H9 (cell line): Measurements from ENCODE around the gene INSM2. TPM values are rescaled to one million over a fixed set of nuclear protein-coding genes. Genes with fewer than 3 reads are reported as not detected.

Source experiments
- DNase-seq: peaks from one replicate; pipeline ENCODE4 v3.0.0-alpha.2; 2017
- H2AFZ ChIP-seq: one replicate; pipeline ENCODE4 v1.6.1; 2013; ENCODE audit warnings: mild to moderate bottlenecking, low read length, control low read depth, moderate library complexity
- H2AK5ac ChIP-seq: 2 replicates; pipeline ENCODE4 v1.6.1; 2013; ENCODE audit warnings: low read length, control low read depth, mixed read lengths; ENCODE audit not compliant: insufficient read length
- H2BK120ac ChIP-seq: one replicate; pipeline ENCODE4 v1.6.1; 2013; ENCODE audit warnings: low read depth, mild to moderate bottlenecking, low read length, control low read depth, inconsistent platforms; ENCODE audit not compliant: poor library complexity, severe bottlenecking
- H2BK12ac ChIP-seq: 2 replicates; pipeline ENCODE4 v1.6.1; 2013; ENCODE audit warnings: low read length, control low read depth, mixed read lengths, low read depth; ENCODE audit not compliant: insufficient read length
- H2BK15ac ChIP-seq: 2 replicates; pipeline ENCODE4 v1.6.1; 2013; ENCODE audit warnings: low read depth, low read length, control low read depth
- H2BK20ac ChIP-seq: one replicate; pipeline ENCODE4 v1.6.1; 2013; ENCODE audit warnings: low read depth, mild to moderate bottlenecking, low read length, control low read depth, inconsistent platforms; ENCODE audit not compliant: poor library complexity, severe bottlenecking
- H2BK5ac ChIP-seq: 2 replicates; pipeline ENCODE4 v1.6.1; 2013; ENCODE audit warnings: low read length, control low read depth, mixed read lengths; ENCODE audit not compliant: insufficient read length
- H3K14ac ChIP-seq: 2 replicates; pipeline ENCODE4 v1.6.1; 2013; ENCODE audit warnings: low read length, control low read depth; ENCODE audit not compliant: insufficient read depth
- H3K18ac ChIP-seq: 2 replicates; pipeline ENCODE4 v1.6.1; 2013; ENCODE audit warnings: low read depth, mild to moderate bottlenecking, mixed read lengths, low read length, control low read depth; ENCODE audit not compliant: insufficient read length
- H3K23ac ChIP-seq: 2 replicates; pipeline ENCODE4 v1.6.1; 2013; ENCODE audit warnings: low read length, control low read depth, mixed read lengths, low read depth; ENCODE audit not compliant: insufficient read length
- H3K23me2 ChIP-seq: 2 replicates; pipeline ENCODE4 v1.6.1; 2013; ENCODE audit warnings: low read depth, mild to moderate bottlenecking, mixed read lengths, low read length, control low read depth; ENCODE audit not compliant: insufficient read length, poor library complexity, severe bottlenecking
- H3K27ac ChIP-seq: 2 replicates; pipeline ENCODE4 v1.5.1; 2013; ENCODE audit warnings: low read length, control low read depth, mixed read lengths, low read depth; ENCODE audit not compliant: insufficient read length
- H3K27me3 ChIP-seq: 2 replicates; pipeline ENCODE4 v1.6.1; 2013; ENCODE audit warnings: low read length, control low read depth, inconsistent platforms; ENCODE audit not compliant: insufficient read depth
- H3K4ac ChIP-seq: 2 replicates; pipeline ENCODE4 v1.6.1; 2013; ENCODE audit warnings: low read depth, mild to moderate bottlenecking, control low read depth, inconsistent platforms, low read length, moderate library complexity
- H3K4me1 ChIP-seq: 2 replicates; pipeline ENCODE4 v1.6.1; 2013; ENCODE audit warnings: low read length, control low read depth, inconsistent platforms; ENCODE audit not compliant: insufficient read depth
- H3K4me2 ChIP-seq: 2 replicates; pipeline ENCODE4 v1.6.1; 2013; ENCODE audit warnings: low read length, control low read depth, mixed read lengths; ENCODE audit not compliant: insufficient read length, insufficient read depth
- H3K56ac ChIP-seq: 2 replicates; pipeline ENCODE4 v1.6.1; 2013; ENCODE audit warnings: low read depth, mild to moderate bottlenecking, mixed read lengths, low read length, control low read depth; ENCODE audit not compliant: insufficient read length
- H3K79me1 ChIP-seq: 2 replicates; pipeline ENCODE4 v1.6.1; 2013; ENCODE audit warnings: low read depth, mild to moderate bottlenecking, moderate library complexity, low read length, control low read depth, inconsistent platforms; ENCODE audit not compliant: insufficient read depth, poor library complexity, severe bottlenecking
- H3K79me2 ChIP-seq: 2 replicates; pipeline ENCODE4 v1.6.1; 2013; ENCODE audit warnings: low read length, control low read depth, inconsistent platforms; ENCODE audit not compliant: insufficient read depth
- H3K9ac ChIP-seq: 2 replicates; pipeline ENCODE4 v1.6.1; 2013; ENCODE audit warnings: low read length, control low read depth, mixed read lengths; ENCODE audit not compliant: insufficient read length; ENCODE audit errors: extremely low read depth
- H3K9me3 ChIP-seq: one replicate; pipeline ENCODE4 v1.6.1; 2013; ENCODE audit warnings: low read depth, low read length, inconsistent platforms; ENCODE audit not compliant: control insufficient read depth
- H3T11ph ChIP-seq: one replicate; pipeline ENCODE4 v1.6.1; 2013; ENCODE audit warnings: mild to moderate bottlenecking, low read length, control low read depth, inconsistent platforms
- H4K20me1 ChIP-seq: one replicate; pipeline ENCODE4 v1.6.1; 2013; ENCODE audit not compliant: control insufficient read depth, insufficient read length, insufficient read depth
- H4K5ac ChIP-seq: 2 replicates; pipeline ENCODE4 v1.6.1; 2013; ENCODE audit warnings: low read depth, mild to moderate bottlenecking, mixed read lengths, low read length, control low read depth; ENCODE audit not compliant: insufficient read length
- H4K8ac ChIP-seq: replicated peaks from 2 replicates; pipeline ENCODE4 v1.6.1; 2013; ENCODE audit warnings: low read length, control low read depth, mixed read lengths, low read depth; ENCODE audit not compliant: insufficient read length
- H4K91ac ChIP-seq: 2 replicates; pipeline ENCODE4 v1.6.1; 2013; ENCODE audit warnings: low read depth, mild to moderate bottlenecking, moderate library complexity, mixed read lengths, low read length, control low read depth; ENCODE audit not compliant: insufficient read length
- H3K27ac Mint-ChIP-seq, 3 experiments: 2 replicates in 2 of 3; 3 replicates in 1 of 3; pipeline ENCODE4 v1.8.0; 2020 to 2021; ENCODE audit warnings: mixed read lengths in 3 of 3, mild to moderate bottlenecking in 1 of 3, moderate library complexity in 1 of 3
- H3K27me3 Mint-ChIP-seq: 2 replicates; pipeline ENCODE4 v1.8.0; 2021; ENCODE audit warnings: low read depth, mild to moderate bottlenecking, moderate library complexity, mixed read lengths
- H3K36me3 Mint-ChIP-seq, 3 experiments: 2 replicates in 2 of 3; 3 replicates in 1 of 3; pipeline ENCODE4 v1.8.0; 2020 to 2021; ENCODE audit warnings: low read depth in 3 of 3, mixed read lengths in 3 of 3; ENCODE audit not compliant: insufficient read depth in 1 of 3
- H3K4me1 Mint-ChIP-seq, 2 experiments: 2 replicates each; pipeline ENCODE4 v1.8.0; 2020; ENCODE audit warnings: mixed read lengths in 2 of 2
- H3K4me3 Mint-ChIP-seq, 2 experiments: 2 replicates in 1 of 2; 3 replicates in 1 of 2; pipeline ENCODE4 v1.8.0; 2020 to 2021; ENCODE audit warnings: mild to moderate bottlenecking in 2 of 2, mixed read lengths in 2 of 2, moderate library complexity in 1 of 2
- H3K9me3 Mint-ChIP-seq, 2 experiments: 2 replicates in 1 of 2; 3 replicates in 1 of 2; pipeline ENCODE4 v1.8.0; 2020; ENCODE audit warnings: mild to moderate bottlenecking in 2 of 2, mixed read lengths in 2 of 2, moderate library complexity in 1 of 2
- CTCF ChIP-seq: fragments of 200-600 bp; sonication (generic); conservative IDR thresholded peaks from 3 replicates; pipeline ENCODE4 v1.8.0; 2021; ENCODE audit warnings: antibody characterized with exemption, mild to moderate bottlenecking
- total RNA-seq: library from RNA; stranded (reverse); gene quantifications from 2 replicates; pipeline ENCODE4 v1.2.1, GENCODE V29; 2021

Gene INSM2
- total RNA-seq, 1 experiment from 2014 or later: not detected

GRCh38 chr14:35557221-35557747, 23.3 kb downstream of the INSM2 start:
- Mint-ChIP-seq H3K27ac (no peak overlapping the region), H3K36me3 (no peaks in the 10 kb centered on the region), H3K4me1 (peaks cover 9 to 14% of the 10 kb centered on the region in 2 experiments), H3K4me3 (no peak overlapping the region), H3K27me3 (no peaks in the 10 kb centered on the region), H3K9me3 (no peaks in the 10 kb centered on the region)
- no peak overlapping the region for H3K56ac ChIP-seq
- no peak overlapping the region for H2BK5ac ChIP-seq
- no peak overlapping the region for H3K14ac ChIP-seq
- H3K4ac ChIP-seq: no peak overlapping the region
- no peak overlapping the region for H3T11ph ChIP-seq
- no peak overlapping the region for H3K18ac ChIP-seq
- no peak overlapping the region for H2AFZ ChIP-seq
- no peak for DNase-seq
- H3K9ac ChIP-seq: no peak overlapping the region
- no peak overlapping the region for H3K23ac ChIP-seq
- H3K9me3 ChIP-seq: no peaks in the 10 kb centered on the region
- H3K27ac ChIP-seq: no peak overlapping the region
- no peak overlapping the region for H2BK20ac ChIP-seq
- no peaks in the 10 kb centered on the region for H3K79me1 ChIP-seq
- no peaks in the 10 kb centered on the region for H3K79me2 ChIP-seq
- H4K91ac ChIP-seq: no peak overlapping the region
- no peaks in the 10 kb centered on the region for H4K20me1 ChIP-seq
- H4K8ac ChIP-seq: no peak overlapping the region
- H2AK5ac ChIP-seq: no peak overlapping the region
- no peak overlapping the region for H3K4me2 ChIP-seq
- no peak overlapping the region for H2BK15ac ChIP-seq
- H2BK12ac ChIP-seq: no peak overlapping the region
- H3K27me3 ChIP-seq: no peaks in the 10 kb centered on the region
- H4K5ac ChIP-seq: no peak overlapping the region
- H2BK120ac ChIP-seq: no peak overlapping the region
- H3K4me1 ChIP-seq: peaks cover 4% of the 10 kb centered on the region; the same call in 1 of the 2 replicates
- no peaks in the 10 kb centered on the region for H3K23me2 ChIP-seq
- TF ChIP-seq CTCF: no peak
